Measurements from ENCODE around the gene PDGFD. TPM values are rescaled to one million over a fixed set of nuclear protein-coding genes. Genes with fewer than 3 reads are reported as not detected.

PDGFD gene
- total RNA-seq (2022; extraction: Qiagen RNA extraction; ENCODE audit: low read depth) = 7.9 to 10.8 TPM (median 8.6 TPM) in 5 replicates

DNA sequence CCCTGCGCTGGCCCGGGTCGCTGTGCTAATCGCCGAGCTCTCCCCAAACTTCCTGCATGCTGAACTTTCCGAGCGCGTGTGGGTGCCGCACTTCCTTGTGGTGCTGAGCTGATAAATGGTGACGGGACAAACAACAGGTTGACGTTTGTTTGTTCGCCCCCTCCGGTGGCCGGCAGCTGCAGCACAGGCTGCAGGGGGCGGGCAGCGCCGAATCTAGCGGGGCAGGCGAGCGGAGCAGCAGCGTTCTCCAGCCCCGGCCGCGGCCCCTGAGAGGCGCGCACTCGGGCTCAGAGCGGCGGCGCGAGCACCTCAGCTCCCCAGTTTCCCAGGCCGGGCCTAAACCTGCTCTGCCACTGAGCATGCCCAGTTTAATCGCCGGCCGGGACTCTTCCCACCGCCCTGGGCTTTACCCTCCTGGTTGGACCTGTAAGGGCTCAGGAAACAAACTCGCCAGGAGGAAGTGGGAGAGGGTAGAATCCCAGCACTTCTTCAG, at the start of gene PDGFD:
TSS of gene PDGFD (minus strand) at position 120 of the 493 bp plus-strand sequence.

DNA sequence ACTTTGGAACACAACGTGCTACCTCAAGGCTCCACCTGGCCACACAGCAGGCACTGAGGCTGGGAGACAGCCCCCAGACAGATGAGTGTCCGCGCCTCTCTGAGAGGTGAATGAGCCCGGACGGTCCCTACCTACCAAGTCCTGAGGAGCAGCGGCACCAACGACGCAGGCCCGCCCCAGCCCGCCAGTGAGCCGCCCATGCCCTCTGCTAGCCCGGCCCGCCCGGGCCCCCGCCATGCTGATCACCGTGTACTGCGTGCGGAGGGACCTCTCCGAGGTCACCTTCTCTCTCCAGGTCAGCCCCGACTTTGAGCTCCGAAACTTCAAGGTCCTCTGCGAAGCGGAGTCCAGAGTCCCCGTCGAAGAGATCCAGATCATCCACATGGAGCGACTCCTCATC, 127.4 kb downstream of the PDGFD start, which contains the start of gene DDI1:
TSS of gene DDI1 (plus strand) at position 53 of the 400 bp plus-strand sequence. CDS start at position 236, 183 bp downstream.

Other genes starting within 250 kb of the PDGFD start
- gene DDI1, start 127.5 kb downstream of the PDGFD start, total RNA-seq (2022; extraction: Qiagen RNA extraction; ENCODE audit: low read depth) = not detected in 5 replicates